ENCODE data around the gene MUC6. TPM values are rescaled to one million over a fixed set of nuclear protein-coding genes. Genes with fewer than 3 reads are reported as not detected.

MUC6 gene
- total RNA-seq, 1 experiment from 2014 or later: not detected

GRCh38 chr11:1052133-1053011 is 15.9 kb upstream of the MUC6 start:
- no peak for DNase-seq (ENCODE audit: low spot score)

GRCh38 chr11:1051356-1052132 is 15.0 kb upstream of the MUC6 start:
- no peak for DNase-seq (ENCODE audit: low spot score)

- peak; percentile 58 for DNase-seq (ENCODE audit: low spot score)
Measured at GRCh38 chr11:1050581-1051355, 14.2 kb upstream of the MUC6 start.

- no peak for DNase-seq (ENCODE audit: low spot score)
Measured at GRCh38 chr11:1049911-1050580, 13.5 kb upstream of the MUC6 start.

GRCh38 chr11:1049431-1049891 is 12.9 kb upstream of the MUC6 start:
- no peak for DNase-seq (ENCODE audit: low spot score)

GRCh38 chr11:1049071-1049405 is 12.5 kb upstream of the MUC6 start:
- no peak for DNase-seq (ENCODE audit: low spot score)

- no peak for DNase-seq (ENCODE audit: low spot score)
Measured at GRCh38 chr11:1048375-1049070, 12.0 kb upstream of the MUC6 start.

GRCh38 chr11:1047595-1048156 is 11.2 kb upstream of the MUC6 start:
- DNase-seq (ENCODE audit: low spot score): no peak

- no peak for DNase-seq (ENCODE audit: low spot score)
Measured at GRCh38 chr11:1044160-1044559, 7.6 kb upstream of the MUC6 start.

GRCh38 chr11:1043563-1044096 is 7.1 kb upstream of the MUC6 start:
- DNase-seq (ENCODE audit: low spot score): no peak

GRCh38 chr11:1042626-1043562 is 6.4 kb upstream of the MUC6 start:
- DNase-seq (ENCODE audit: low spot score): no peak

GRCh38 chr11:1041936-1042608 is 5.6 kb upstream of the MUC6 start:
- DNase-seq (ENCODE audit: low spot score): peak; percentile 73

GRCh38 chr11:1041471-1041870 is 5.0 kb upstream of the MUC6 start:
- no peak for DNase-seq (ENCODE audit: low spot score)

GRCh38 chr11:1041149-1041467 is 4.6 kb upstream of the MUC6 start:
- no peak for DNase-seq (ENCODE audit: low spot score)

GRCh38 chr11:1040428-1041148 is 4.1 kb upstream of the MUC6 start:
- peak; percentile 82 for DNase-seq (ENCODE audit: low spot score)

GRCh38 chr11:1039481-1040427 is 3.2 kb upstream of the MUC6 start:
- peak; percentile 87 for DNase-seq (ENCODE audit: low spot score)

- DNase-seq (ENCODE audit: low spot score): no peak
Measured at GRCh38 chr11:1038921-1039320, 2.4 kb upstream of the MUC6 start.

Measured in A172 (cell line).